SKM-1 treated with dmso at 0.1 percent for 144 hours (cell line): Measurements from ENCODE around the gene RRAD.
"Not testable (repeated sequence)": the region's sequence is repeated elsewhere in the genome, so short reads cannot be mapped to it uniquely, and the experiment has no call there.

ENCODE experiments used
- DNase-seq: peaks from one replicate; lab custom pipeline; 2025; ENCODE audit not compliant: unreplicated experiment; lab: John Stamatoyannopoulos, UW

RRAD gene, protein sequence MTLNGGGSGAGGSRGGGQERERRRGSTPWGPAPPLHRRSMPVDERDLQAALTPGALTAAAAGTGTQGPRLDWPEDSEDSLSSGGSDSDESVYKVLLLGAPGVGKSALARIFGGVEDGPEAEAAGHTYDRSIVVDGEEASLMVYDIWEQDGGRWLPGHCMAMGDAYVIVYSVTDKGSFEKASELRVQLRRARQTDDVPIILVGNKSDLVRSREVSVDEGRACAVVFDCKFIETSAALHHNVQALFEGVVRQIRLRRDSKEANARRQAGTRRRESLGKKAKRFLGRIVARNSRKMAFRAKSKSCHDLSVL

DNA sequence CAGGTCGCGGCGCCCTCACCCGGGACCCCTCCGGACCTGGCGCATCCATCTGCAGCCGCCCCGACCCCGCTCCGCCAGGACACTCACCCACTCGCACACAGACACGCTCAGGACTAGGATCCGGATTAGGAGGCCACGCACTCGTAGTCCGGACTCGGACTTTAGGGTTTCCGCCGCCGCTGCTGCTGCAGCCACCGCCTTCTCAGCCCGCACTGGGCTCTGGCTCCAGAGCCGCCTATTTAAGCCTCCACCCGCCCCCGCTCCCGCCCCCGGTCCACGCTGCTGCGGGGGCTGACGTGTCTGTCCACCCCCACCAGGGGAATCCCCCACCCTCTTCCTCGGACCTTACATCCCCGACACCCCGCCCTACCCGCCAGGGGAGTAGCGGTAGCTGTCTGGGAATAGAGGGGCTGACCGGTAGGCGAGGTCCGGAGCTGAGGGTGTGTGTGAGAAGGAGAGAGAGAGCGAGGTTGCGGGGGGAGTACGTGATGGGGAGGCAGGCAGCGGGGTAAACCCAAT is at the start of gene RRAD:
Gene RRAD (minus strand): TSS at position 214 of the 519 bp plus-strand sequence. CDS start 356 bp downstream, outside the sequence.
- DNase-seq = no peak

- DNase-seq = not testable (repeated sequence)
Measured at GRCh38 chr16:66974932-66975246, 49.6 kb upstream of the RRAD start.

DNA sequence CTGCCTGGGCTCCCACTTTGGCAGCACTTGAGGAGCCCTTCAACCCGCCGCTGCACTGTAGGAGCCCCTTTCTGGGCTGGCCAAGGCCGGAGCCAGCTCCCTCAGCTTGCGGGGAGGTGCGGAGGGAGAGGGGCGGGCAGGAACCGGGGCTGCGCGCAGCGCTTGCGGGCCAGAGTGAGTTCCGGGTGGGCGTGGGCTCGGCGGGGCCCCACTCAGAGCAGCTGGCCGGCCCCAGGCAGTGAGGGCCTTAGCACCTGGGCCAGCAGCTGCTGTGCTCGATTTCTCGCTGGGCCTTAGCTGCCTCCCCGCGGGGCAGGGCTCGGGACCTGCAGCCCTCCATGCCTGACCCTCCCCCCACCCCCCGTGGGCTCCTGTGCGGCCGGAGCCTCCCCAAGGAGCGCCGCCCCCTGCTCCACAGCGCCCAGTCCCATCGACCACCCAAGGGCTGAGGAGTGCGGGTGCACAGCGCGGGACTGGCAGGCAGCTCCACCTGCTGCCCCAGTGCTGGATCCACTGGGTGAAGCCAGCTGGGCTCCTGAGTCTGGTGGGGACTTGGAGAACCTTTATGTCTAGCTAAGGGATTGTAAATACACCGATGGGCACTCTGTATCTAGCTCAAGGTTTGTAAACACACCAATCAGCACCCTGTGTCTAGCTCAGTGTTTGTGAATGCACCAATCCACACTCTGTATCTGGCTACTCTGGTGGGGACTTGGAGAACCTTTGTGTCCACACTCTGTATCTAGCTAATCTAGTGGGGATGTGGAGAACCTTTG is 49.0 kb upstream of the RRAD start:
- not testable (repeated sequence) for DNase-seq

DNA sequence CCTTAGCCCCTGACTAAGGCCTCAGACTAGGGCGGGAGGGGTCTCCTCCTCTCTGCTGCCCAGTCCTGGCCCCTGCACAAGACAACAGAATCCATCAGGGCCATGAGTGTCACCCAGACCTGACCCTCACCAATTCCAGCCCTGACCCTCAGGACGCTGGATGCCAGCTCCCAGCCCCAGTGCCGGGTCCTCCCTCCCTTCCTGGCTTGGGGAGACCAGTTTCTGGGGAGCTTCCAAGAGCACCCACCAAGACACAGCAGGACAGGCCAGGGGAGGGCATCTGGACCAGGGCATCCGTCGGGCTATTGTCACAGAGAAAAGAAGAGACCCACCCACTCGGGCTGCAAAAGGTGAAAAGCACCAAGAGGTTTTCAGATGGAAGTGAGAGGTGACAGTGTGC is 48.4 kb upstream of the RRAD start:
- DNase-seq = no peak

- DNase-seq = no peak
Measured at GRCh38 chr16:66972983-66973382, 47.6 kb upstream of the RRAD start.

- DNase-seq = no peak
Measured at GRCh38 chr16:66970775-66971720, 45.7 kb upstream of the RRAD start.

GRCh38 chr16:66968847-66969246 is 43.5 kb upstream of the RRAD start:
- no peak for DNase-seq

DNA sequence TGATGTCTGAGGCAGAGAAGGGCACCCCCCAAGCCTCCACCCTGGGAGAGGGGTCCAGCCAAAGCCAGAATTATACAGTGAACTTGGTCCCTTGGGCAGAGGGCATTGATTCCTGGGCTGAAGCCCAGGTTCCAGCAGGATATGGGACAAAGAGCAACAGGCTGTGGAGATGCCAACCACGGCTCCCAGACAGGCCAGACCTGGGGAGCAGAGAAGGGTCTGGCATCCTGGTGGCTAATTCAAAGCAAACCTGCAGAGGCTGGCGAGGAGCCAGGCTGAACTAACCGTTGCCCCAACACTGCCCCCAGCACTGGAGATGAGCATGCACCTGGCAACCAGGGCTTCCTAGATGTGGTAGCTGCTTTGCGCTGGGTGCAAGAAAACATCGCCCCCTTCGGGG is 38.7 kb upstream of the RRAD start:
- no peak for DNase-seq

DNA sequence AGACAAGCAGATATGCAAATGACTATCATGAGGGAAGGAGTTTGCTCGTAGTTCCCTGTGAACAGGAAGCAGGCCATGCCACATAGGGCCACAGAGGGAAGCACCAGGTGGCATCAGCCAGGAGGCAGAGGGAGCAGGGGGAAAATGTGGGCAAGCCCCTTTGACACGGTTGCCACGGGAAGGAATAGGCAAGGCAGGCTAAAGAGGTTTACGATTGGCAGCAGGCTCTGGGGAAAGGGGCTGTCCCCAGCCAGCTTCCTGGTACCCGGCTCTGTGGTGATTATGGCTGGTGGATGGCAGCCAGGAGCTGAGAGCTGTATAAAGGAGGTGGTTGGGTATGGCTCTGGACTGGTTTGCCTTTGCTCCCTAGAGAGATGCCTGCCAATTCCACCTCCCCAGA is 36.6 kb upstream of the RRAD start:
- DNase-seq = no peak

GRCh38 chr16:66961065-66961744 is 35.9 kb upstream of the RRAD start, which contains the start of gene CES3:
TSS of gene CES3 (plus strand) at chr16:66961266. CDS start at chr16:66961308, 42 bp downstream.
- peak; percentile 82 for DNase-seq

DNA sequence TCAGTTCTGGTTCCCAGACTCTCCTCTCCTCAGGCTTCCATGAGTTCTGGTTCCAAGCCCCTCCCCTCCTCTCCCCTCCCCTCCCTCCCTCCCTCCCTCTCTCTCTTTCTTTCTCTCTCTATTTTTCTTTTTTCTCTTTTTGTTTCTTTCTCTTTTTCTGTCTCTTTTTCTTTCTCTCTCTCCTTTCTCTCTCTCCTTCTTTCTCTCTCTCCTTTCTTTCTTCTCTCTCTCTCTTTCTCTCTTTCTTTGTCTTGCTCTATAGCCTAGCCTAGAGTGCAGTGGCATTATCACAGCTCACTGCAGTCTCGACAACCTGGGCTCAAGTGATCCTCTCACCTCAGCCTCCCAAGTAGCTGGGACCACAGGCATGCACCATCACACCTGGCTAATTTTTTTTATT is 34.9 kb upstream of the RRAD start:
- DNase-seq = no peak

- DNase-seq = peak; percentile 50
Measured at GRCh38 chr16:66959704-66960161, 34.4 kb upstream of the RRAD start.

DNA sequence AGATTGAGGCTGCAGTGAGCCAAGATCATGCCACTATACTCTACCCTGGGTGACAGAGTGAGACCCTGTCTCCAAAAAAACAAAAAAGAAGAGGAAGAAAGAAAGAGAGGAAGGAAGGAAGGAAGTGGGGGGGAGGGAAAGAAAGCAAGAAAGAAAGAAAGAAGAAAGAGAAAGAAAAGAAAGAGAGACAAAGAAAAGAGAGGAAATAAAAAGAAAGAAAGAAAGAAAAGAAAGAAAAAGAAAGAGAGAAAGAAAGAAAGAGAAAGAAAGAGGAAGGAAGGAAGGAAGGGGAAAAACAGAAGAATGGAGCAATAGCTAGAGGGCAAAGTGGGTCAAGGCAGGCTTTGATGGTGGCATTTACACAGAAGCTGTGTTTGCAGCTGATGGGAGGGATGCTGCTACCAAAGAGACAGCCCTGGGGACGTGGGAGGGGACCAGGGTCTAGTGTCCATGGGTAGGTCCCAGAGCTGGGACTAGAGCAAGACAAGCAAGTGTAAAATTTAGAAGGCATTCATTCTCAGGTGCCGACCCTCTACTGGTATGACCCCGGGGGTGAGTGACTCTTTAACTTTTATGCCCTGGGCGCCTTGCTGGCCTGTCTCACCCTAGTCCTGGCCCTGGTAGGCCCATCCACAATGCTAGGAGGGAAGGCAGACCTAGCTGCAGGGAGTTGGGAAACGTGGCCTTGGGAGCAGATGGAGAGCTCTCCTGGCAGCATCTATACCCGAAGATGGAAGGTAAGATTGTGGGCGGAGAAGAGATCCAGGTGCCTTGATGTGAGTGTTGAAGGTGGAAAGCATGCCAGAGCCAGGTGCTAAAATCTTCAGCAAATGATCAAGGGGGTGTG is 33.7 kb upstream of the RRAD start:
- no peak for DNase-seq

DNA sequence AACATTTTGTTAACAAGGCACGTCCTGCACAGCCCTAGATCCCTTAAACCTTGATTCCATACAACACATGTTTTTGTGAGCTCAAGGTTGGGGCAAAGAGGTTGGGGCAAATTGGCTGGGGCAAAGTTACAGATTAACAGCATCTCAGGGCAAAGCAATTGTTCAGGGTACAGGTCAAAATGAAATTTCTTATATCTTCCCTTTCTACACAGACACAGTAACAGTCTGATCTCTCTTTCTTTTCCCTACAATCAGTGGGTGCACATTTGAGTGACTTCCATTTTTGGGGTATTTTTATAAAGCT is 30.8 kb upstream of the RRAD start:
- not testable (repeated sequence) for DNase-seq

GRCh38 chr16:66955363-66956153 is 30.2 kb upstream of the RRAD start:
- DNase-seq = not testable (repeated sequence)

DNA sequence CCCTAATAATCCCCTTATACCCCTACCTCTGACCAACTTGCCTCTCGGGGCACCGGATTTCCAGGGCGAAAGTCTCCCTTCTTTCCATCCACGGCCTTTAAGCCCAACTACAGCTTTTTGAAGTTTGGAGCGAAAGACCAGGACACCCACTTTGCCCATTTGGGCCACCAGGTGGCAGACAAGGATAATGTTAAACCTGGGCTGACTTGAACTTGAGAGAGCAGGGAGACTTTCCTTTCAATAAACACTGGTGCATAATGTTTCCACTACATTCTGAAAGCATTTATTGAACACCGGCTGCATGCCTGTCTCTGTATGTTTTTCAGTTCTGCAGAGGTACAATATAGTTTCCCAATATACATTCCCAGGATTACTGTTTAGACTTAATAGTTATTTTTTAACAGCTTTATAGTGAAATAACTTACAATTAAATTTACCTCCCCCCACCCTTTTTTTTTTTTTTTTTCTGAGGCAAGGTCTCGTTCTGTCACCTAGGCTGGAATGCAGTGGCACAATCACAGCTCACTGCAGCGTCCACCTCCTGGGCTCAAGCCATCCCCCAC is 28.8 kb upstream of the RRAD start:
- DNase-seq = peak; percentile 64

DNA sequence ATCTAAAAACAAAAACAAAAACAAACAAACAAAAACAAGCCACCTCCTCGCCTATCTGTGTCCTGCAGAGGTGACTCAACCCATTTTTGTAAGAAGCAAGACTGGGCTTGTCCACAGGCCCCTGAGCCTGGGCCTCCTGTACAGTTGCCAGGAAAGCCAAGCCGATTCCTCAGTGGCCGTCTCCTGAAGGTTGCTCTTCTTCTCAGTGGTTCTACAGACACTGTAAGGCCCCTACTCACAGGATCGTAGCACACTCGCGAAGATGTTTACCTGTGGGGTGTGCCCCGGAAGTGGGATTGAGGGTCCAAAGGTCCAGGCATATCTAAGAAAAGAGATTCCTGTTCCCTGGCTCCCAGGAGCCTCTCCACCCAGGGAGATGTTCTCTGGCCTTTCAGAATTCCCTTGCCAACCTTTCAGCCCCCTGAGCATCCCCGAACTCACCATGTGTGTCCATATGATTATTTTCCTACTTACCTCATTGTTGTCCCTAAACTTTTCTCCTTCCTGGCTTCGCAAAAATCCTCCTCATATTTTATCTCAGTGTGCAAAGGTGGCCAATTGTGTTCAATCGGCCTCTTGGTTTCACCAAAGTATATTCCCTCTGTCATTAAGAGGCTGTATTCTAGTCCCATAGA is 28.2 kb upstream of the RRAD start:
- DNase-seq = no peak

GRCh38 chr16:66952430-66953110 is 27.2 kb upstream of the RRAD start:
- no peak for DNase-seq
